H1 (cell line): Measurements from ENCODE around the gene ZSWIM2.

Source experiments
- EP300 ChIP-seq, 2 experiments: IDR thresholded peaks; 1 replicate in 1 of 2; 2 replicates in 1 of 2; pipeline ENCODE4 v1.6.1; 2011 to 2012; ENCODE audit warnings: low read depth in 2 of 2, low read length in 2 of 2, mild to moderate bottlenecking in 2 of 2, borderline replicate concordance in 1 of 2, inconsistent platforms in 1 of 2, moderate library complexity in 1 of 2
- EZH2 ChIP-seq: fragments of 200-600 bp; sonication (generic); IDR thresholded peaks from 2 replicates; pipeline ENCODE4 v1.7.1; 2012; ENCODE audit warnings: low read depth, mild to moderate bottlenecking, moderate library complexity, low read length, inconsistent platforms; ENCODE audit not compliant: severe bottlenecking
- GTF2F1 ChIP-seq: IDR thresholded peaks from 2 replicates; pipeline ENCODE4 v1.6.1; 2012; ENCODE audit warnings: low read depth, low read length, improper control_type of control experiment, borderline replicate concordance
- HDAC6 ChIP-seq: IDR thresholded peaks from one replicate; pipeline ENCODE4 v1.7.1; 2012; ENCODE audit warnings: low read depth, mild to moderate bottlenecking, inconsistent platforms, low read length, moderate library complexity
- KDM1A ChIP-seq: fragments of 200-600, 300-600 bp; sonication (generic); IDR thresholded peaks from 2 replicates; pipeline ENCODE4 v1.7.1; 2016; ENCODE audit warnings: mild to moderate bottlenecking, low read length, borderline replicate concordance
- POLR2A ChIP-seq, 2 experiments: IDR thresholded peaks; 1 replicate in 1 of 2; 2 replicates in 1 of 2; pipeline ENCODE4 v1.6.1; 2011; ENCODE audit warnings: low read depth in 2 of 2, low read length in 2 of 2, mild to moderate bottlenecking in 2 of 2; ENCODE audit errors: control extremely low read depth in 1 of 2
- POU5F1 ChIP-seq: IDR thresholded peaks from 2 replicates; pipeline ENCODE4 v1.6.1; 2011; ENCODE audit warnings: low read depth, mild to moderate bottlenecking, low read length, moderate library complexity
- RAD21 ChIP-seq, 2 experiments: IDR thresholded peaks in 1 of 2; conservative IDR thresholded peaks in 1 of 2; 2 replicates each; pipeline ENCODE4 v1.6.1; 2011; ENCODE audit warnings: low read depth in 2 of 2, low read length in 2 of 2, improper control_type of control experiment in 1 of 2, inconsistent platforms in 1 of 2, mild to moderate bottlenecking in 1 of 2, moderate library complexity in 1 of 2
- SAP30 ChIP-seq: fragments of 300-600 bp; sonication (generic); IDR thresholded peaks from 2 replicates; pipeline ENCODE4 v1.7.1; 2012; ENCODE audit warnings: low read length, moderate library complexity, mild to moderate bottlenecking, inconsistent platforms; ENCODE audit not compliant: insufficient read depth, insufficient replicate concordance
- TF ChIP-seq, protein P1 (sequence below), 3 experiments: IDR thresholded peaks; 1 replicate in 2 of 3; 2 replicates in 1 of 3; pipeline versions ENCODE4 v1.5.1 to v1.6.1; 2011; ENCODE audit warnings: low read length in 3 of 3, mild to moderate bottlenecking in 3 of 3, inconsistent platforms in 2 of 3, low read depth in 1 of 3, moderate library complexity in 1 of 3; ENCODE audit not compliant: insufficient read depth in 1 of 3; ENCODE audit errors: control extremely low read depth in 1 of 3

DNA sequence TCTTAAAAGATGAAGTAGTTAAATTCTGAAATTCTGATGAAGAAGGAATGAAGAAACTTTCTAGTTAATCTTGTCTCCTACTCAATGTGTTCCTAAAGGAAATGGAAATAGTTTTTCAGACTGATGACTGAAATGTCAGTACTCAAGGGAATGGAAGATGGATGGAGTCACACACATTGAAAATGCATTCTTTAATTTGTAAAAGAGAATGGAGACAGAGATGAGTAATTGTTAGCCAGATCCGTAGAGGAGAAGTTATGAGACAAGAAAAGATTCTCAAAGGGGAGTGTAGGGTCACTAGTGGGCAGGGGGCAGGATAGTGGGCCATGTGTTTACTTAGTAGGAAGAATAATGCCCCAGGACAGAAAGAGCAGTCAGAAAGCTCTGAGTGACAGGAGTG, 13.3 kb downstream of the ZSWIM2 start:
- no peak for TF ChIP-seq RAD21 (IDR thresholded peaks at IDR 0.05 in 1 of 2, conservative IDR thresholded peaks at IDR 0.05 in 1 of 2; ENCODE audit: low read depth in 2 of 2, low read length in 2 of 2)
- no peak for TF ChIP-seq SAP30
- TF ChIP-seq, protein P1, sequence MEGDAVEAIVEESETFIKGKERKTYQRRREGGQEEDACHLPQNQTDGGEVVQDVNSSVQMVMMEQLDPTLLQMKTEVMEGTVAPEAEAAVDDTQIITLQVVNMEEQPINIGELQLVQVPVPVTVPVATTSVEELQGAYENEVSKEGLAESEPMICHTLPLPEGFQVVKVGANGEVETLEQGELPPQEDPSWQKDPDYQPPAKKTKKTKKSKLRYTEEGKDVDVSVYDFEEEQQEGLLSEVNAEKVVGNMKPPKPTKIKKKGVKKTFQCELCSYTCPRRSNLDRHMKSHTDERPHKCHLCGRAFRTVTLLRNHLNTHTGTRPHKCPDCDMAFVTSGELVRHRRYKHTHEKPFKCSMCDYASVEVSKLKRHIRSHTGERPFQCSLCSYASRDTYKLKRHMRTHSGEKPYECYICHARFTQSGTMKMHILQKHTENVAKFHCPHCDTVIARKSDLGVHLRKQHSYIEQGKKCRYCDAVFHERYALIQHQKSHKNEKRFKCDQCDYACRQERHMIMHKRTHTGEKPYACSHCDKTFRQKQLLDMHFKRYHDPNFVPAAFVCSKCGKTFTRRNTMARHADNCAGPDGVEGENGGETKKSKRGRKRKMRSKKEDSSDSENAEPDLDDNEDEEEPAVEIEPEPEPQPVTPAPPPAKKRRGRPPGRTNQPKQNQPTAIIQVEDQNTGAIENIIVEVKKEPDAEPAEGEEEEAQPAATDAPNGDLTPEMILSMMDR (IDR thresholded peaks at IDR 0.05; ENCODE audit: control extremely low read depth in 1 of 3, insufficient read depth in 1 of 3, low read depth in 1 of 3, low read length in 3 of 3): no peak
- no peak for TF ChIP-seq KDM1A
- no peak for TF ChIP-seq GTF2F1
- TF ChIP-seq POLR2A (IDR thresholded peaks at IDR 0.05; ENCODE audit: control extremely low read depth in 1 of 2, low read depth in 2 of 2, low read length in 2 of 2): no peak
- TF ChIP-seq EP300 (IDR thresholded peaks at IDR 0.05; ENCODE audit: borderline replicate concordance in 1 of 2, low read depth in 2 of 2, low read length in 2 of 2): no peak
- no peak for TF ChIP-seq POU5F1
- TF ChIP-seq HDAC6: no peak
- TF ChIP-seq EZH2: no peak
